GM18907 (cell line): ENCODE results near the gene HTR1D.
"Not testable (repeated sequence)": the region's sequence is repeated elsewhere in the genome, so short reads cannot be mapped to it uniquely, and the experiment has no call there.

ENCODE experiments used
- ATAC-seq: cut with Tn5 transposase; IDR thresholded peaks from one replicate; pipeline ENCODE4 v1.9.1; 2021; ENCODE audit warnings: mild to moderate bottlenecking, moderate library complexity; ENCODE audit not compliant: unreplicated experiment

Gene HTR1D, protein sequence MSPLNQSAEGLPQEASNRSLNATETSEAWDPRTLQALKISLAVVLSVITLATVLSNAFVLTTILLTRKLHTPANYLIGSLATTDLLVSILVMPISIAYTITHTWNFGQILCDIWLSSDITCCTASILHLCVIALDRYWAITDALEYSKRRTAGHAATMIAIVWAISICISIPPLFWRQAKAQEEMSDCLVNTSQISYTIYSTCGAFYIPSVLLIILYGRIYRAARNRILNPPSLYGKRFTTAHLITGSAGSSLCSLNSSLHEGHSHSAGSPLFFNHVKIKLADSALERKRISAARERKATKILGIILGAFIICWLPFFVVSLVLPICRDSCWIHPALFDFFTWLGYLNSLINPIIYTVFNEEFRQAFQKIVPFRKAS

DNA sequence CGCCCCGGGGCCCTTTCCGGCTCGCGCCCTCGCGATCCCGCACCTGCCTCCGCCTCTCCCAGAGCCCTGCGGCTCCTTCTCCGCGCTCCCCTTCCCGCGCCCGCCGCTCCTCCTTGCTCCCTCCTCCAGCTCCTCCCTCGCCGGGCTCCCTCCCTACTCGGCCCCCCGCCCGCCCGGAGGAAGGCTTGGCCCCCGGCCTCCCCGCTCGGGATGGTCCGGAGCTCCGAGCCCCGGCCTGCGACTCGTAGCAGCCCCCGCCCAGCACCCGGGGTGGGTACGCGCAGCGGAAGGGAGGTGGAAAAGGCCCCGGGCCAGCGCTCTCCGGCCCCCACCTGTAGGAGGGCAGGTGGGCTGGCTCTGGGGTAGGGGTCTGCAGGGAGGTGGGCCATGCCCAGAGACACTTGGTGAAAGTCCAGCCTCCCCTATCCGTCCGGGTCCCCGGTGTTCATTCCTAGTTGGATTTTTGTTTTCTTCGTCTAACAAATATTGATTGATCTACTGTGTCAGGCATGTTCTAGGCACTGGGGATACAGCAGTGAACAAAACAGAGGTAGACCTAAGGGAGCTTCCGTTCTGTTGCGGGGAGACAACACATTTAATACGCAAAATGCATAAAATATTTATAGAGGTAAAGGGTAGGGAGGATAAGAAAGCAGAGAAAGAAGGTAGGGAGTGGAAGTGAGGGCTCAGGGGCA is at the start of gene HTR1D:
HTR1D (minus strand) TSS at position 82 of the 695 bp plus-strand sequence. CDS start 23,283 bp downstream, outside the sequence.
- no peak for ATAC-seq

DNA sequence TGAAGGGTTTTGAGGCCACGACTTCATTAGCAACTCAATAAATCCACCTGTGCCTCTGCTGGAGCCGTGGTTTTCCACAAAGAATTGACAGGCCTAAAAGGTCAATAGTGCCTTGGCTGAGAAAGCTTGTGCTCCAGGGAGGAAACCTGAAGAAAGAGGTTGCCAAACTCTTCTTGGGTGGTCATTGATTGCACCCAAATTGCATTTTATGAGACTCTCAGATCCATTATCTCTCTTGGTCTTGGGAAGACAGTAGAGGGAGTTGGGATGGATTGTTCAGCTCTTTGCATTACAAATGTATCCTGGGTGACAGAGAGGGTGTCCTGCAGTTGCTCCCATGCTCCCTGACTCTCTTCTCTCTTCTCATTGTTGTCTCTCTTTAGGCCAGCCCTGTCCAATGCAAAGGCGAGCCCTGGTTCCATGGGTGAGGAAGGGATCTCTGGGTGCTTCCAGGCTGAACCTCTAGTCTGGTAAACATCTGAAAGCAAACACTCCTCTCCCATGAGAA is 46.1 kb upstream of the HTR1D start:
- no peak for ATAC-seq

DNA sequence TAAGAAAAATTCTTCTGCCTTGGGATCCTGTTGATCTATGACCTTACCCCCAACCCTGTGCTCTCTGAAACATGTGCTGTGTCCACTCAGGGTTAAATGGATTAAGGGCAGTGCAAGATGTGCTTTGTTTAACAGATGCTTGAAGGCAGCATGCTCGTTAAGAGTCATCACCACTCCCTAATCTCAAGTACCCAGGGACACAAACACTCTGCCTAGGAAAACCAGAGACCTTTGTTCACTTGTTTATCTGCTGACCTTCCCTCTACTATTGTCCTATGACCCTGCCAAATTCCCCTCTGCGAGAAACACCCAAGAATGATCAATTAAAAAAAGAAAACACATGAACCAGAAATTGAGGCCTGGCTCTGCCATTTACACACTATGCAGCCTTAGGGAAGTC is 40.8 kb upstream of the HTR1D start:
- ATAC-seq, result not testable (repeated sequence)

DNA sequence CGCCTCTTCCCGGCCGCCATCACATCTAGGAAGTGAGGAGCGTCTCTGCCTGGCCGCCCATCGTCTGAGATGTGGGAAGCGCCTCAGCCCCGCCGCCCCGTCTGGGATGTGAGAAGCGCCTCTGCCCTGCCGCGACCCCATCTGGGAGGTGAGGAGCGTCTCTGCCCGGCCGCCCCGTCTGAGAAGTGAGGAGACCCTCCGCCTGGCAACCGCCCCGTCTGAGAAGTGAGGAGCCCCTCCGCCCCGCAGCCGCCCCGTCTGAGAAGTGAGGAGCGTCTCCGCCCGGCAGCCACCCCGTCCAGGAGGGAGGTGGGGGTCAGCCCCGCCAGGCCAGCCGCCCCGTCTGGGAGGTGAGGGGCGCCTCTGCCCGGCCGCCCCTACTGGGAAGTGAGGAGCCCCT is 40.1 kb upstream of the HTR1D start:
- ATAC-seq, result not testable (repeated sequence)

DNA sequence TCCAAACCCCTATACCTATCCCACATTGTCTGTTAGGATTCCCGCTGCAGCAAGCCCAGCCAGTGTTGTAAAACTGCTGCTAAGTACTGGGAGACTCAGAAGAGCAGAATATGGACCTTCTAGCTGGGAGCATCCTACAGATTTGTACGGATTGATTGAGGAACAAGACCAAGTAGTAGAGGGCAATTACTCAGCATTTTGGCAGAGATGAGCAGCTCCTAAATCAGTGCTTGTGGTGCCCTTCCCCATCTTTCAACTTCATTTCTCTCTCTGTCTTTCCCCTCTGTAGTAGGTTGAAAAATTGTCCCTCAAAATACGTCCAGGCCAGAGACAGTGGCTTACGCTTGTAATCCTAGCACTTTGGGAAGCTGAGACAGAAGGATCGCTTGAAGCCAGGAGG is 37.3 kb upstream of the HTR1D start:
- no peak for ATAC-seq

DNA sequence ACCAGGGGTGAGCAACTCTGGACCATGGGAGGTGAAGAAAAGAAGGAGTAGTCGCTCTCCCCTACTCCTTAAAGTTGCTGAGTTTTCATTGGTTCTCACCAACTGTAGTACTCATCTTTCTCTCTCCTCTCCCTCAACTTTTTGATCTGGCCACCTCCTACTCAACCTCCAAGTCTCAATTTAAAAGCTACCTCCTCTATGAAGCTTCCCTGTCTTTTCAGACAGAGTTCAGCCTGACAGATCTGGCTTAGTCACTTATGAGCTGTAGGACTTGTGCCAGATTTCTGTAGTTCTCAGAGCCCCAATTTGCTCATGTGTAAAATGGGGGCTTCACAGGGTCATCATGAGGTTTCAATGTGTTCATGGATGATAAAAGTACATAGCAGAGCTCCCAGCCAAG is 34.5 kb upstream of the HTR1D start:
- no peak for ATAC-seq

DNA sequence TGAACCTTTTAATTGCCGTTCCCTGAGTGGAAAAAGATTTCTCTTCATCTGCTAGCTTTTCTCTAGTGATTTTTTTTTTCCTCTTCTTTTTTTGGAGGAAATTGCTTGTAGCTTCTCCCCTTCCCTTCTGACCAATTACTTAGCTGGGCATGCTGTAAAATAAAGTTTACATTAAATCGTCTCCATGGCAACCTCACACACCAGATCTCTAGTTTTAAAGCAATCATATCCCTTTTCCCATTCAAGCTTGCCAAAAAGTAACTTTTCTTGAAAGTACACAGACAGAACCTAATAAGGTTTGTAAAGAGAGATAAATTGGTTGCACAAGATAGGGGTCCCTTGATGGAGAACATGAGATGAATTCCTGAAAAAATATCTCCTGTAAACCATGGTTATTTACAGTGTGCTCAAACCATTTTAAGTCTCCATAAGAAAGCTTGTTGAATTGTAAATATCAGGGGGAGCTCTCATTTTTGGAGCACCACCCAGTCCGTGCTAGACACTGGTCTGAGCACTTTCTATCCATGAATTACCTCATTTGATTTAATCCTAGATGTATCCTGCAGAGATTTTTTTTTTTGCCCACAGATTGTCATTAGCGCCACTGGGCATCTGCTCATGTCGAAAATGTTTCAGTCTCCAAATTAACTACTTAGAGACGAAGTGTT is 32.6 kb upstream of the HTR1D start:
- ATAC-seq, result no peak

DNA sequence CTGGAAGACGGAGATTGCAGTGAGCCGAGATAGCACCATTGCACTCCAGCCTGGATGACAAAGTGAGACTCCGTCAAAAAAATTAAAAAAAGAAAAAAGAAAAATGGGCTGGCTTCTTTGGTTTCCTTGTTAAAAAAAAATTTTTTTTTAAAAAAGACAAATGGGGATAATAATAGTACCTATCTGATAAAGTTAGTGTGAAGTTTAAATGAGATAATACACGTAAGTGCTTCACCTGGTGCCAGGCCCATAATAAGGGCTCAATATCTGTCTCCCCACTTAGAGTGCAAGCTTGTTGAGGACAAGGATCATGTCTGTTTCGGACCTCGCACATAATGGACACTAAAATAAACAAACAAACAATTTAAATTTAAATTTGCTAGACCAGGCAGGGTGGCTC is 30.0 kb upstream of the HTR1D start:
- no peak for ATAC-seq

DNA sequence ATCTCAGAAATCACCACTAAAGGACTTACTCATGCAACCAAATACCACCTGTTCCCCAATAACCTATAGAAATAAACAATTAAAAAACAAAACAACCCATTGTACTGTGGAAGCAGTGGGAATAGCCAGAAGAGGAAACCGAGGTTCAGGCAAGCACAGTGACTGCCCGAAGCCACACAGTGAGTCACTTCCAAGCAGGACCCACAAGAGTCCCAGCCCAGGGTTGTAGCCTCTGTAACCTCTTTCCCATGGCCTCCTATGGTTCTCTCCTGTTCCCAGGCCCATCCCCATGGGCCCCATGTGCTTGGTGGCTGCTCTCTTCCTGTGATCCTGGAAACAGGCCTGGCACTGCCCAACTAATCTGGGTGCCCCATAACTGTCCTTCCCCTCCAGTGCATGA is 29.0 kb upstream of the HTR1D start:
- no peak for ATAC-seq

DNA sequence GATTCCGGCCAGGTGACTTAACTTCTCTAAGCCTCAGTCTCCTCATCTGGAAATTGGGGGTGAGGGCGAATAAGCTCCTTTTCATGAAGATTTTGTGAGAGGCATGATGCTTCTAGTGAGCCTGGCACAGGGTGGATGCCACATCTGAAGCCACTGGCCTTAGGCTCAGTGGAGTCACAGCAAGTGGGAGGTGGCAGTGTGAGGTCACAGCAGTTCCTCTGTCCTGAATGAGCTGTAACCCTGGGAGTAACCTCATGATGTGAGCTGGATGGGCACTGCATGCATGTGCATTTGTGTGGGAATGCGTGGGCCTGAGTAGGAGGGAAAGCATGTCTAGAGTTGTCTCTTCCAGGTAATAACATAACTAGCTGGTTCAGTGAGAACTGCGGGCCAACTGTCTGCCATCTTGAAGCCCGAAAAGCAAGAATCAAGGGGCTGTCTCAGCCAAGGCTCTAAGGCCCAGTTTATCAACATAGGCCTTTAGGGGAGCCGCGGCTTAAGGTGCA is 27.0 kb upstream of the HTR1D start:
- ATAC-seq, result no peak

DNA sequence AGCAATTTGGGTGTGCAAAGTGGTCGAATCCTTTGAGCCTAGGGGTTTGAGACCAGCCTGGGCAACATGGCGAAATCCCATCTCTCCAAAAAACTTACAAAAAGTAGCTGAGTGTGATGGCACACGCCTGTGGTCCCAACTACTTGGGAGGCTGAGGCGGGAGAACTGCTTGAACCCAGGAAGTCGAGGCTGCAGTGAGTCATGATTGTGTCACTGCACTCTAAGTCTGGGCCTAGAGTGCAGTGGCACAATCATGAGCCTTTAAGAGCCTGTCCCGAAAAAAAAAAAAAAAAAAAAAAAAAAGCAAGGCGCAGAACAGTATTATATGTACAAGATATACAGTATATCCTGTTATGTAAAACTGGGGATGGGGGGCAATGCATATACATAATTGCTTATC is 25.1 kb upstream of the HTR1D start:
- ATAC-seq, result no peak

DNA sequence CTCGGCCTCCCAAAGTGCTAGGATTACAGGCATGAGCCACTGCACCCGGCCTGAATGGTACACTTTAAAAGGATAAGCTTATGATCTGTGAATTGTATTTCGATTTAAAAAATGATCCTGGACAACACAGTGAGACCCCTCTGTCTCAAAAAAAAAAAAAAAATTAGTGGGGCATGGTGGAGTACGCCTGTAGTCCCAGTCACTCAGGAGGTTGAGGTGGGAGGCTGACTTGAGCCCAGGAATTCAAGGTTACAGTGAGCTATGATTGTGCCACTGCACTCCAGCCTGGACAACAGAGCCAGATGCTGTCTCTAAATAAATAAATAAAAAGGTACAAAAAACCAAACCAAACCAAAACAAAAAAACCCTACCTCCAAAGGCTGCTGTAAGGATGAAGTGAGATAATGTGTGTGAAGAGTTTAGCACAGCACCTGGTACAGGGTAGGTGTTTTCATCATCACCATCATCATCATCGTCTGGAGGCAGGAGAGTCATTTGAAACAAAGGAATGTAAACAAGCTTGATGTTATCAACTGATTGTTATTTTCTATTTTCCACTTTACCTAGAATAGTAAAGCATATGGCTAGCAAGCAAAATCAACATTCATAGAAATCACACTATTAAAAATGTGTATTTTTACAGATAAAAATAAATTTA is 22.5 kb upstream of the HTR1D start:
- ATAC-seq, result no peak

DNA sequence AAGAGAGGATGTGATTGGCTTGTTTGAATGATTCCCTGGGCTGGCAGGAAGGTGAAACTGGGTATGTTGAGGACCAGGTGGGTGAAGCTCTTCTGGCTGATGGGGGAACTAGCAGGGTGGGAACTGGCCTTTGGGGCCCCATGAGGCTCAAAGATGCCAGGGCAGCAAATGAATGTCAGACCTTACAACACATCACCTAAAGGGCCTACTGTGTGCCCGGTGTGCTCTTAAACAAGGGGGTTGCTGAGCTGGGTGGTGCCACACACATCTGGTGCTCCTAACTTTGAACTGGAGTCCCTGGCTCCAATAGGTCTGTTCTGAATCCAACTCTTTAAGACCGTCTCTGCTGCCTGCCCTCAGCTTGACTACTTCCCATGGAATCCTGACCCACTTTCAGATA is 21.3 kb upstream of the HTR1D start:
- no peak for ATAC-seq

DNA sequence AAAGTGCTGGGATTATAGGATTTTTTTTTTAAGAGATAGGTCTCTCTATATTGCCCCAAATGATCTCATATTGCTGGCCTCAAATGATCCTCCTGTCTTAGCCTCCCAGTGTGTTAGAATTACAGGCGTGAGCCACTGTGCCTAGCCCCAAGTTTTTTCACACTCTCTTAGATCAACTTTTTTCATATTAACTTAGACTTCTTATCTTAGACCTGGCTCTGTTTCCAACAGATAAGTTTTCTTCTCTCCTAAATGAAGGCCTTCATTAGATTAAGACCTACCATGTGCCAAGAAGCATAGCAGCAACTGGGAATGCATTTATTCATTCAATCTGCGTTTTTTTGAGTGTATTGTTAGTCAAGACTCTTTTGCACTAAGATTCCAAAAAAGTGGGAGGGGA is 20.2 kb upstream of the HTR1D start:
- no peak for ATAC-seq

DNA sequence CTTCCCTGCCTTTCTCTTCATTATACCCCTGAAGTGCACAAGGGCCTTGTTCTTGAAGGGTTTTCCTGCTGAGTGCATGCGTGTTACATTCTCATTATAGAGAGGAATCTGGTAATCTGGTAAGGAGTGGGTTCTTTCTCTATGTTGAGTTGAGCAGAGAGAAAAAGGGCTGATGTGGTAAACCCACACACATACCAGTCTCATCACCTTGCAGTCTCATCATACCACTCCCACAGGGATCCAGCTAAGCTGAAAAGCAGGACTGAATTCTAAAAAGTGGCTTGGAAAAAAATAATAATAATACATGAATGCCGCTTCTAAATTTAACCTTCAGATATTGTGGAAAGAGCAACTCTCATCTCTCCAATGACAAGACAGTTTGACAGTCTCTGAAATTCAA is 10.5 kb upstream of the HTR1D start:
- ATAC-seq, result no peak

DNA sequence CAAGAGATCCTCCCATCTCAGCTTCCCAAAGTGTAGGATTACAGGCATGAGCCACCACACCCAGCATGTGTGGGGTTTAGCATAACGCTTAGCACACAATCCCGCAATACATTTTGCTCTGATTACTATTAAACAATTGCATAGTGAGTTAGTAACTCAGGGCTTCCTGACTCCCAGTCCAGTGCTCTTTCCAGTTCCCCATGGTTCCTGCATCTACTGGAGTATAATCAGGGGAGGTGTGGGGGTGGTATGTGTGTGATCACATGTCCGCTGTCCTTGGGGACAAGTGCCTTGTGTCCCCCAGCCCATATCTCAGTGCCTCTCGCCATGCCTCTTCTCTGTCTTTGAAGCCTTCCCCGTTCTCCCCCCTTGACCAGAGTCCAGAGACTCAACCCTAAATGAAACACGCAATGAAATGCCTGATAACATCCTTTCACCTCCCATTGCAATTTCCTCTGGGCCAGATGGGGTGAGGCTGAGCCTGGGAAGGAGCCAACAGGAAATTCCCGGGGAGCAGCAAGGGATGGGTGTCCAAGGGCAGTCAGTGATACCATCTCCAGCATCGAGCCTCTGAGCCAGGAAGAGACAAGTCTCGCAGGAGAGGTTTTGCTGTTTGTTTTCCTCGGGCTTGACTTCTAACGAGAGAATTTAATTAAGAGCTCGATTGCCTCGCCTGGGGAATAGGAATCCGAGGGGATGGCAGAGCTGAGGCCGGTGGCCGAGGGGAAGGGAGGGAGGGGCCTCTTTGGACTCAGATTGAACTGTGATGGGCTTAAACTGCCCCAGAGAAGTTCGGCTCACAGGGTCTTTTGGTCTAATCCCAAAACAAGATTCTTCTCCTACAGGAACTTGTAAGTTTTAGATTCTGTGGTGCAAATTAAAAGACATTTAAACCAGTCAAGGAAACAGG is 7.7 kb upstream of the HTR1D start:
- ATAC-seq, result no peak

DNA sequence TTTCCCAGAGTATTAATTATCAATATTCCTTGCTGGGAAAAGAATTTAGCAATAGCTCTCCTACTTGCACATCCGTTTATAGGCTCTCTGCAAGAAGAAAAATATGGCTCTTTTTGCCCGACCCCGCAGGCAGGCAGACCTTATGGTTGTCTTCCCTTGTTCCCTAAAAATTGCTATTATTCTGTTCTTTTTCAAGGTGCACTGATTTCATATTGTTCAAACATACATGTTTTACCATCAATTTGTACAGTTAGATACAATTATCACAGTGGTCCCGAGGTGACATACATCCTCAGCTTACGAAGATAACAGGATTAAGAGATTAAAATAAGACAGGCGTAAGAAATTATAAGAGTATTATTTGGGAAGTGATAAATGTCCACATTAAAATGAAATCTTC is 6.7 kb upstream of the HTR1D start:
- ATAC-seq, result not testable (repeated sequence)

DNA sequence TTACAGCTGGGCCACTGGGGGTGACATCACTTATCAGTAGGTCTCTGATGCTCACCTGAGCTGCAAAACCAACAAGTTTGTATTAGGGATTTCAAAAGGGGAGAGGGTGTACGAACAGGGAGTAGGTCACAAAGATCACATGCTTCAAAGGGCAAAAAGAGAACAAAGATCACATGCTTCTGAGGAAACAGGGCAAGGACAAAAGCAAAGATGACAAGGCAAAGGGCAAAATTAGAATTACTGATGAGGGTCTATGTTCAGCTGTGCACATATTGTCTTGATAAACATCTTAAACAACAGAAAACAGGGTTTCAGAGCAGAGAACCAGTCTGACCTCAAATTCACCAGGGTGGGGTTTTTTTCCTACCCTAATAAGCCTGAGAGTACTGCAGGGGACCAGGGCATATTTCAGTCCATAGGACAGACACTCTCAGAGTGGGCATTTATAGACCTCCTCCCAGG is 6.2 kb upstream of the HTR1D start:
- not testable (repeated sequence) for ATAC-seq

DNA sequence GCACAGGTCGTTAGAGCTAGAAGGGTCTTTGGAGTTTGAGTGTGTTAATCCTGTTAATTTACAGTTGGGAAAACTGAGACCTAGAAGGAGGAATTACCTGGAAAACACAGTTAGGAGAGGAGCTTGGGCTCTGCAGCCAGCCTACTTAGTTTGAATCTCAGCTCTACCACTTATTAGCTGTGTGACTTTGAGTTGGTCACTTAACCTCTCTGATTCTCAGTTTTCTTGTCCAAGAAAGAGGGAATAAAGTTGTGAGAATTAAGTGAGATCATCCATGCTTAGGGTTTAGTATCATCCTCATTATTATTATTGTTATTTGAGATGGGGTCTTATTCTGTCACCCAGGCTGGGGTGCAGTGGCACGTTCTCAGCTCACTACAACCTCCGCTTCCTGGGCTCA is 5.4 kb upstream of the HTR1D start:
- no peak for ATAC-seq

DNA sequence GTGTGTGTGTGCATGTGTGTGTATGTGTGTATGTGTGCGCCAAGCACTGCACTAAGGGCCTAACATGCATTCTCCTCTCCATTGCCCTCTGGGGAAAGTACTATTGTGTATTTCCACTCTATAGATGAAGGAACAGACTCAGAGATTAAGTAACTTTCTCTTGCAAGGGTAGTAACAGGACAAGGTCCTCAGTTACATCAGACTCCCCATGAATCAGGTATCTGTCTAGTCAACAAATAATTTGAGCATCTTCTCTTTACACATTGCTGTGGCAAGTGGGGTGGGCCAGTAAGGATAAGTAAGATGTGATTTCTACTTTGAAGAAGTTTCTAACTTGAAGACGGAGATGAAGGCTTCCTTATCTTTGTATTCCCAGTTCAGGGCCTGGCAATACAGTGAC is 5.0 kb upstream of the HTR1D start:
- no peak for ATAC-seq
